GM23248 (cell line): Measurements from ENCODE around the gene VSTM1.

Experiments
- EZH2 ChIP-seq: fragments of 200-600 bp; sonication (generic); IDR thresholded peaks from 2 replicates; pipeline ENCODE4 v1.6.1; 2018; ENCODE audit warnings: antibody characterized with exemption, mild to moderate bottlenecking; ENCODE audit not compliant: insufficient read depth, poor library complexity, severe bottlenecking
- EZH2phosphoT487 ChIP-seq: fragments of 200-600 bp; sonication (generic); IDR thresholded peaks from 2 replicates; pipeline ENCODE4 v1.6.1; 2018; ENCODE audit warnings: antibody characterized with exemption, moderate library complexity, mild to moderate bottlenecking, low read depth; ENCODE audit not compliant: insufficient read depth

- TF ChIP-seq EZH2 (no peak), EZH2phosphoT487 (no peak)
These were observed 43.0 kb upstream of the VSTM1 start for GRCh38 chr19:54106716-54107115.
